ENCODE results near the gene NBR1.
"Not testable (repeated sequence)": the region's sequence is repeated elsewhere in the genome, so short reads cannot be mapped to it uniquely, and the experiment has no call there.

Gene NBR1

GRCh38 chr17:43212641-43213490 is 41.9 kb downstream of the NBR1 start:
- DNase-seq (ENCODE audit: low read depth, low spot score), result no peak

- no peak for DNase-seq (ENCODE audit: low read depth, low spot score)
Observed at GRCh38 chr17:43213545-43213944, 42.5 kb downstream of the NBR1 start.

GRCh38 chr17:43215341-43215740 is 44.3 kb downstream of the NBR1 start:
- DNase-seq (ENCODE audit: low read depth, low spot score), result no peak

GRCh38 chr17:43216369-43216761 is 45.4 kb downstream of the NBR1 start:
- no peak for DNase-seq (ENCODE audit: low read depth, low spot score)

- no peak for DNase-seq (ENCODE audit: low read depth, low spot score)
Observed at GRCh38 chr17:43216762-43217613, 46.0 kb downstream of the NBR1 start.

GRCh38 chr17:43217614-43218087 is 46.6 kb downstream of the NBR1 start:
- no peak for DNase-seq (ENCODE audit: low read depth, low spot score)

GRCh38 chr17:43219001-43219400 is 48.0 kb downstream of the NBR1 start:
- no peak for DNase-seq (ENCODE audit: low read depth, low spot score)

- DNase-seq (ENCODE audit: low read depth, low spot score), result no peak
Observed at GRCh38 chr17:43219746-43220380, 48.8 kb downstream of the NBR1 start.

- no peak for DNase-seq (ENCODE audit: low read depth, low spot score)
Observed at GRCh38 chr17:43220511-43221125, 49.6 kb downstream of the NBR1 start.

- DNase-seq (ENCODE audit: low read depth, low spot score), result no peak
Observed at GRCh38 chr17:43224146-43224705, 53.2 kb downstream of the NBR1 start.

GRCh38 chr17:43226393-43226792 is 55.4 kb downstream of the NBR1 start:
- DNase-seq (ENCODE audit: low read depth, low spot score), result no peak

- DNase-seq (ENCODE audit: low read depth, low spot score), result not testable (repeated sequence)
Observed at GRCh38 chr17:43228020-43228782, 57.2 kb downstream of the NBR1 start, which contains the start of gene CCDC200. Gene CCDC200, minus strand, starts transcription at chr17:43228623. Its CDS starts 69 bp downstream, at chr17:43228554.

GRCh38 chr17:43231205-43232020 is 60.4 kb downstream of the NBR1 start:
- not testable (repeated sequence) for DNase-seq (ENCODE audit: low read depth, low spot score)

GRCh38 chr17:43232021-43232699 is 61.1 kb downstream of the NBR1 start:
- DNase-seq (ENCODE audit: low read depth, low spot score), result not testable (repeated sequence)

GRCh38 chr17:43233263-43233662 is 62.2 kb downstream of the NBR1 start:
- DNase-seq (ENCODE audit: low read depth, low spot score), result not testable (repeated sequence)

GRCh38 chr17:43233877-43234276 is 62.9 kb downstream of the NBR1 start, which contains the start of gene RNU2-1:
Gene RNU2-1, minus strand, starts transcription at chr17:43233977.
- not testable (repeated sequence) for DNase-seq (ENCODE audit: low read depth, low spot score)

GRCh38 chr17:43239597-43239996 is 68.6 kb downstream of the NBR1 start:
- DNase-seq (ENCODE audit: low read depth, low spot score), result not testable (repeated sequence)

GRCh38 chr17:43240596-43241352 is 69.8 kb downstream of the NBR1 start:
- DNase-seq (ENCODE audit: low read depth, low spot score), result not testable (repeated sequence)

All from ELF-1 (cell line).